CD14-positive monocyte (primary cell): ENCODE measurements around the gene ABHD12. TPM values are rescaled to one million over a fixed set of nuclear protein-coding genes. Genes with fewer than 3 reads are reported as not detected.

Experiments
- DNase-seq, 3 donors: peaks; one replicate each; pipeline ENCODE4 v3.0.0-alpha.2; 2011 to 2022
- H2AFZ ChIP-seq: 2 replicates; pipeline ENCODE4 v1.6.0; 2012; ENCODE audit warnings: mild to moderate bottlenecking, low read depth, low read length, inconsistent platforms; ENCODE audit not compliant: insufficient read depth, poor library complexity, severe bottlenecking
- H3K27ac ChIP-seq, 2 donors: 1 replicate in 1 of 2; 2 replicates in 1 of 2; pipeline ENCODE4 v1.5.1; 2012 to 2013; ENCODE audit warnings: low read length in 2 of 2, control low read depth in 1 of 2, inconsistent platforms in 1 of 2, low read depth in 1 of 2, mild to moderate bottlenecking in 1 of 2
- H3K27me3 ChIP-seq, 2 donors: one replicate each; pipeline versions ENCODE4 v1.6.0 to v1.6.1; 2011 to 2013; ENCODE audit warnings: low read length in 2 of 2; ENCODE audit not compliant: control insufficient read depth in 2 of 2, insufficient read depth in 2 of 2
- H3K36me3 ChIP-seq, 2 donors: replicated peaks in 1 of 2; 1 replicate in 1 of 2; 2 replicates in 1 of 2; pipeline versions ENCODE4 v1.5.1 to v1.6.1; 2012 to 2013; ENCODE audit warnings: low read length in 2 of 2, control low read depth in 1 of 2, inconsistent platforms in 1 of 2, mild to moderate bottlenecking in 1 of 2; ENCODE audit not compliant: insufficient read depth in 2 of 2, control insufficient read depth in 1 of 2
- H3K4me1 ChIP-seq, 2 donors: 1 replicate in 1 of 2; 2 replicates in 1 of 2; pipeline versions ENCODE4 v1.5.1 to v1.6.1; 2012 to 2013; ENCODE audit warnings: low read length in 2 of 2, control low read depth in 1 of 2, inconsistent platforms in 1 of 2, mild to moderate bottlenecking in 1 of 2, moderate library complexity in 1 of 2; ENCODE audit not compliant: insufficient read depth in 2 of 2, control insufficient read depth in 1 of 2
- H3K4me2 ChIP-seq: replicated peaks from 2 replicates; pipeline ENCODE3; 2012; ENCODE audit warnings: low read length, moderate library complexity, mild to moderate bottlenecking; ENCODE audit not compliant: poor library complexity, severe bottlenecking; ENCODE audit errors: extremely low read depth
- H3K4me3 ChIP-seq, 3 experiments: fragments of 200-600 bp in 1 of 3; sonication (generic) in 1 of 3; replicated peaks in 1 of 3; 1 replicate in 2 of 3; 2 replicates in 1 of 3; pipeline ENCODE4 v1.5.1; 2011 to 2013; ENCODE audit warnings: low read length in 3 of 3, mild to moderate bottlenecking in 3 of 3, control low read depth in 2 of 3, low read depth in 2 of 3, inconsistent platforms in 1 of 3, moderate library complexity in 1 of 3
- H3K79me2 ChIP-seq: 2 replicates; pipeline ENCODE4 v1.6.0; 2012; ENCODE audit warnings: mild to moderate bottlenecking, control low read depth, inconsistent platforms, low read length, moderate library complexity; ENCODE audit not compliant: insufficient read depth
- H3K9ac ChIP-seq: 2 replicates; pipeline ENCODE4 v1.6.0; 2017; ENCODE audit warnings: low read length, mild to moderate bottlenecking; ENCODE audit not compliant: insufficient read depth, poor library complexity, severe bottlenecking
- H3K9me3 ChIP-seq, 2 donors: replicated peaks in 1 of 2; 1 replicate in 1 of 2; 2 replicates in 1 of 2; pipeline versions ENCODE4 v1.5.1 to v1.6.1; 2012 to 2013; ENCODE audit warnings: low read length in 2 of 2, control low read depth in 1 of 2; ENCODE audit not compliant: control insufficient read depth in 1 of 2, insufficient read depth in 1 of 2
- H4K20me1 ChIP-seq: 2 replicates; pipeline ENCODE4 v1.6.0; 2012; ENCODE audit warnings: mild to moderate bottlenecking, low read length, control low read depth, moderate library complexity; ENCODE audit not compliant: insufficient read depth
- H3K27ac Mint-ChIP-seq, 7 donors: one replicate each; pipeline ENCODE4 v1.8.0; 2020; ENCODE audit warnings: mild to moderate bottlenecking in 7 of 7, mixed read lengths in 7 of 7, moderate library complexity in 6 of 7, inconsistent platforms in 2 of 7
- H3K27me3 Mint-ChIP-seq, 3 donors: one replicate each; pipeline ENCODE4 v1.8.0; 2021 to 2022; ENCODE audit warnings: low read depth in 3 of 3, mild to moderate bottlenecking in 3 of 3, mixed read lengths in 3 of 3, moderate library complexity in 3 of 3, inconsistent platforms in 1 of 3
- H3K36me3 Mint-ChIP-seq, 2 donors: one replicate each; pipeline ENCODE4 v1.8.0; 2020; ENCODE audit warnings: mixed read lengths in 2 of 2, inconsistent platforms in 1 of 2, mild to moderate bottlenecking in 1 of 2
- H3K4me1 Mint-ChIP-seq: one replicate; pipeline ENCODE4 v1.8.0; 2020; ENCODE audit warnings: mild to moderate bottlenecking, mixed read lengths
- H3K4me3 Mint-ChIP-seq, 2 donors: one replicate each; pipeline ENCODE4 v1.8.0; 2020; ENCODE audit warnings: mild to moderate bottlenecking in 2 of 2, mixed read lengths in 2 of 2, moderate library complexity in 1 of 2
- H3K9me3 Mint-ChIP-seq, 7 donors: one replicate each; pipeline ENCODE4 v1.8.0; 2020 to 2022; ENCODE audit warnings: mixed read lengths in 7 of 7, mild to moderate bottlenecking in 6 of 7, moderate library complexity in 6 of 7, inconsistent platforms in 2 of 7
- CTCF ChIP-seq: fragments of 200-600 bp; IDR thresholded peaks from one replicate; pipeline ENCODE4 v1.8.0; 2022; ENCODE audit warnings: antibody characterized with exemption, mild to moderate bottlenecking
- WGBS: methylation state at CpG from one replicate; pipeline ENCODE4 v1.1.5; 2013; ENCODE audit warnings: missing lambda C conversion rate; ENCODE audit not compliant: insufficient coverage; 5-methylcytosine and 5-hydroxymethylcytosine counted together
- intact Hi-C, 2 donors: fragments of 100-400 bp; cut with micrococcal nuclease; formaldehyde crosslinking; loops; one replicate each; pipeline versions ENCODE4 v1.15.0 to v1.15.1; 2023
- polyA plus RNA-seq, 3 donors: library from polyadenylated mRNA; depleted of rRNA in 1 of 3; unstranded in 2 of 3; stranded (reverse) in 1 of 3; fragments of 300-500 nt in 2 of 3; fragments of >200 nt in 1 of 3; fragmentation: Illumina TruSeq in 2 of 3; gene quantifications; 1 replicate in 2 of 3; 2 replicates in 1 of 3; pipeline ENCODE4 v1.2.3, GENCODE V29; 2012 to 2021

Gene ABHD12
- polyA plus RNA-seq, 3 donors: 20.3 to 34.5 (median 32.1) TPM

- Mint-ChIP-seq H3K36me3 (peaks cover 14 to 16% of the 10 kb centered on the region in 2 donors), H3K4me1 (peaks cover 2% of the 10 kb centered on the region), H3K27ac (peak overlapping the region in 1 of 7 donors; percentile 10), H3K9me3 (peaks cover 0 to 3% (median 0%) of the 10 kb centered on the region in 7 donors), H3K27me3 (no peaks in the 10 kb centered on the region), H3K4me3 (no peak overlapping the region)
- Histone ChIP-seq H3K4me3 (no peak overlapping the region), H3K36me3 (peaks cover 7 to 21% of the 10 kb centered on the region in 2 donors), H2AFZ (no peak overlapping the region), H3K27ac (no peak overlapping the region), H3K79me2 (peaks cover 46% of the 10 kb centered on the region), H3K27me3 (no peaks in the 10 kb centered on the region), H3K4me2 (no peak overlapping the region), H3K9ac (no peak overlapping the region), H4K20me1 (peaks cover 16% of the 10 kb centered on the region), H3K4me1 (no peaks in the 10 kb centered on the region), H3K9me3 (no peaks in the 10 kb centered on the region)
- over 99% methylated on average over 12 of the region's 12 CpGs for WGBS
- intact Hi-C loops: no loop called here
- TF ChIP-seq CTCF: no peak
- no peak for DNase-seq
Measured at GRCh38 chr20:25339608-25340007, 51.0 kb downstream of the ABHD12 start.

GRCh38 chr20:25338112-25339023 lies 52.3 kb downstream of the ABHD12 start:
- Histone ChIP-seq H3K36me3 (peaks cover 7 to 21% of the 10 kb centered on the region in 2 donors), H4K20me1 (peaks cover 16% of the 10 kb centered on the region), H3K4me2 (no peak overlapping the region), H3K9ac (no peak overlapping the region), H3K4me3 (no peak overlapping the region), H3K4me1 (no peaks in the 10 kb centered on the region), H3K79me2 (peaks cover 42% of the 10 kb centered on the region), H3K27ac (no peak overlapping the region), H2AFZ (no peak overlapping the region), H3K27me3 (no peaks in the 10 kb centered on the region), H3K9me3 (no peaks in the 10 kb centered on the region)
- 99% methylated on average over 9 of the region's 11 CpGs for WGBS
- H3K27ac Mint-ChIP-seq: peak overlapping the region in 3 of 7 donors; percentile 19 to 57 (median 51)
- no peak overlapping the region for H3K4me3 Mint-ChIP-seq
- no peaks in the 10 kb centered on the region for H3K27me3 Mint-ChIP-seq
- DNase-seq: no peak
- H3K9me3 Mint-ChIP-seq: peaks cover 0 to 8% (median 3%) of the 10 kb centered on the region in 7 donors
- intact Hi-C loops: no loop called here
- peaks cover 13 to 19% of the 10 kb centered on the region in 2 donors for H3K36me3 Mint-ChIP-seq
- TF ChIP-seq CTCF: no peak
- H3K4me1 Mint-ChIP-seq: no peaks in the 10 kb centered on the region
